K562 (cell line): ENCODE data around the gene SSR4. TPM values are rescaled to one million over a fixed set of nuclear protein-coding genes. Genes with fewer than 3 reads are reported as not detected.

ENCODE experiments used
- ARID3A ChIP-seq: IDR thresholded peaks from 2 replicates; pipeline ENCODE4 v1.6.1; 2012; ENCODE audit warnings: low read depth, low read length, improper control_type of control experiment, borderline replicate concordance
- CHD1 ChIP-seq: fragments of 200-600 bp; sonication (generic); IDR thresholded peaks from one replicate; pipeline ENCODE4 v1.6.1; 2012; ENCODE audit warnings: mild to moderate bottlenecking, moderate library complexity, low read length, inconsistent platforms
- JUN ChIP-seq, 2 experiments: sonication (generic) in 1 of 2; formaldehyde crosslinking in 1 of 2; IDR thresholded peaks; 2 replicates each; pipeline versions ENCODE4 v1.6.1 to v1.8.0; 2012 to 2022; ENCODE audit warnings: borderline replicate concordance in 2 of 2, mild to moderate bottlenecking in 2 of 2, improper control_type of control experiment in 1 of 2, low read depth in 1 of 2, low read length in 1 of 2, missing genetic modification reagents in 1 of 2
- MEF2A ChIP-seq: IDR thresholded peaks from 2 replicates; pipeline ENCODE4 v1.6.1; 2011; ENCODE audit warnings: low read depth, mild to moderate bottlenecking, low read length, moderate library complexity; ENCODE audit not compliant: control insufficient read depth
- NONO ChIP-seq, 2 experiments: fragments of 200-400 bp in 1 of 2; fragments of 450-650 bp in 1 of 2; formaldehyde crosslinking in 1 of 2; IDR thresholded peaks; 2 replicates each; pipeline ENCODE4 v1.6.1; 2017; ENCODE audit warnings: low read depth in 2 of 2, mild to moderate bottlenecking in 2 of 2, moderate library complexity in 2 of 2, low read length in 1 of 2
- PPARD ChIP-seq: fragments of 250-450 bp; sonication (Bioruptor Pico); IDR thresholded peaks from 2 replicates; pipeline ENCODE4 v1.8.0; 2022; ENCODE audit warnings: inconsistent platforms, mild to moderate bottlenecking, moderate library complexity
- RUNX1 ChIP-seq: sonication (generic); IDR thresholded peaks from 2 replicates; pipeline ENCODE4 v1.6.1; 2016; ENCODE audit warnings: antibody characterized with exemption, low read depth
- U2AF1 ChIP-seq: fragments of 200-400 bp; formaldehyde crosslinking; optimal IDR thresholded peaks from 2 replicates; pipeline ENCODE3; 2017; ENCODE audit warnings: mild to moderate bottlenecking, low read depth, low read length, moderate library complexity
- ZBTB1 ChIP-seq: sonication (generic); formaldehyde crosslinking; IDR thresholded peaks from 2 replicates; pipeline ENCODE4 v1.8.1; 2023; ENCODE audit warnings: missing genetic modification reagents, low read depth, mild to moderate bottlenecking, borderline replicate concordance
- ZC3H11A ChIP-seq: IDR thresholded peaks from 2 replicates; pipeline ENCODE4 v1.6.1; 2012; ENCODE audit warnings: low read depth, low read length, improper control_type of control experiment
- polyA plus RNA-seq, 8 experiments: library from polyadenylated mRNA; depleted of rRNA in 4 of 8; stranded (reverse) in 5 of 8; unstranded in 3 of 8; fragments of >200 nt; fragmentation: Nextera tagmentation in 2 of 8; fragmentation: Illumina TruSeq in 1 of 8; extraction: Ambion mirVana in 2 of 8; extraction: Trizol in 1 of 8; gene quantifications; 2 replicates each; pipeline versions ENCODE4 v1.2.1 to v1.2.3, GENCODE V29; 2011 to 2014; ENCODE audit warnings: inconsistent platforms in 1 of 8, missing spikeins in 1 of 8
- total RNA-seq, 7 experiments: library from RNA; depleted of rRNA in 6 of 7; stranded (reverse); fragments of >200 nt in 6 of 7; fragmentation: Illumina TruSeq in 2 of 7; extraction: Trizol in 2 of 7; gene quantifications; 2 replicates each; pipeline versions ENCODE4 v1.2.1 to v1.2.3, GENCODE V29; 2011 to 2021; ENCODE audit warnings: low replicate concordance in 1 of 7
- TF ChIP-seq, protein P1 (sequence below): fragments of 450-650 bp; formaldehyde crosslinking; IDR thresholded peaks from 2 replicates; pipeline ENCODE4 v1.4.0; 2022; ENCODE audit warnings: missing genetic modification characterization
- TF ChIP-seq, protein P2 (sequence below): fragments of 450-650 bp; IDR thresholded peaks from one replicate; pipeline ENCODE4 v1.6.1; 2018; ENCODE audit warnings: mild to moderate bottlenecking, moderate library complexity; ENCODE audit not compliant: partially characterized antibody
- TF ChIP-seq, protein P3 (sequence below): fragments of 250-450 bp; sonication (Bioruptor Pico); IDR thresholded peaks from 2 replicates; pipeline ENCODE4 v1.6.1; 2021; ENCODE audit warnings: mild to moderate bottlenecking
- TF ChIP-seq, protein P4 (sequence below): fragments of 150-350 bp; IDR thresholded peaks from 2 replicates; pipeline ENCODE4 v1.6.1; 2014; ENCODE audit warnings: low read depth, mild to moderate bottlenecking, low read length, borderline replicate concordance
- TF ChIP-seq, protein P5 (sequence below): fragments of 450-650 bp; formaldehyde crosslinking; IDR thresholded peaks from 2 replicates; pipeline ENCODE4 v1.4.0; 2022; ENCODE audit warnings: missing genetic modification characterization

The SSR4 gene
- total and polyA plus RNA-seq, 9 of the 15 experiments (the other 6 are each of a cell fraction or from before 2014, with no cell fraction given): 146 to 492 (median 272) TPM

- TF ChIP-seq NONO (IDR thresholded peaks at IDR 0.05; ENCODE audit: low read depth in 2 of 2, low read length in 1 of 2): no peak; a peak in 1 of 4 replicates
- TF ChIP-seq RUNX1: no peak
- no peak for TF ChIP-seq ZBTB1 (CRISPR knock-in tag)
- TF ChIP-seq ARID3A: no peak
- TF ChIP-seq ZC3H11A: no peak
- no peak for TF ChIP-seq MEF2A
- no peak for TF ChIP-seq CHD1
- TF ChIP-seq, protein P1, sequence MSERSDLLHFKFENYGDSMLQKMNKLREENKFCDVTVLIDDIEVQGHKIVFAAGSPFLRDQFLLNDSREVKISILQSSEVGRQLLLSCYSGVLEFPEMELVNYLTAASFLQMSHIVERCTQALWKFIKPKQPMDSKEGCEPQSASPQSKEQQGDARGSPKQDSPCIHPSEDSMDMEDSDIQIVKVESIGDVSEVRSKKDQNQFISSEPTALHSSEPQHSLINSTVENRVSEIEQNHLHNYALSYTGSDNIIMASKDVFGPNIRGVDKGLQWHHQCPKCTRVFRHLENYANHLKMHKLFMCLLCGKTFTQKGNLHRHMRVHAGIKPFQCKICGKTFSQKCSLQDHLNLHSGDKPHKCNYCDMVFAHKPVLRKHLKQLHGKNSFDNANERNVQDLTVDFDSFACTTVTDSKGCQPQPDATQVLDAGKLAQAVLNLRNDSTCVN (CRISPR knock-in tag): no peak
- 0 out of 2 replicates have a peak, but pooled peaks have one; percentile 31 for TF ChIP-seq JUN (IDR thresholded peaks at IDR 0.05; ENCODE audit: borderline replicate concordance, low read depth, low read length)
- no peak for TF ChIP-seq JUN (CRISPR knock-in tag; IDR thresholded peaks at IDR 0.05; ENCODE audit: borderline replicate concordance)
- TF ChIP-seq, protein P2, sequence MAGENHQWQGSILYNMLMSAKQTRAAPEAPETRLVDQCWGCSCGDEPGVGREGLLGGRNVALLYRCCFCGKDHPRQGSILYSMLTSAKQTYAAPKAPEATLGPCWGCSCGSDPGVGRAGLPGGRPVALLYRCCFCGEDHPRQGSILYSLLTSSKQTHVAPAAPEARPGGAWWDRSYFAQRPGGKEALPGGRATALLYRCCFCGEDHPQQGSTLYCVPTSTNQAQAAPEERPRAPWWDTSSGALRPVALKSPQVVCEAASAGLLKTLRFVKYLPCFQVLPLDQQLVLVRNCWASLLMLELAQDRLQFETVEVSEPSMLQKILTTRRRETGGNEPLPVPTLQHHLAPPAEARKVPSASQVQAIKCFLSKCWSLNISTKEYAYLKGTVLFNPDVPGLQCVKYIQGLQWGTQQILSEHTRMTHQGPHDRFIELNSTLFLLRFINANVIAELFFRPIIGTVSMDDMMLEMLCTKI: no peak
- TF ChIP-seq, protein P3, sequence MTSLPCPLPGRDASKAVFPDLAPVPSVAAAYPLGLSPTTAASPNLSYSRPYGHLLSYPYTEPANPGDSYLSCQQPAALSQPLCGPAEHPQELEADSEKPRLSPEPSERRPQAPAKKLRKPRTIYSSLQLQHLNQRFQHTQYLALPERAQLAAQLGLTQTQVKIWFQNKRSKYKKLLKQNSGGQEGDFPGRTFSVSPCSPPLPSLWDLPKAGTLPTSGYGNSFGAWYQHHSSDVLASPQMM (CRISPR knock-in tag): no peak
- TF ChIP-seq PPARD: no peak
- TF ChIP-seq, protein P4, sequence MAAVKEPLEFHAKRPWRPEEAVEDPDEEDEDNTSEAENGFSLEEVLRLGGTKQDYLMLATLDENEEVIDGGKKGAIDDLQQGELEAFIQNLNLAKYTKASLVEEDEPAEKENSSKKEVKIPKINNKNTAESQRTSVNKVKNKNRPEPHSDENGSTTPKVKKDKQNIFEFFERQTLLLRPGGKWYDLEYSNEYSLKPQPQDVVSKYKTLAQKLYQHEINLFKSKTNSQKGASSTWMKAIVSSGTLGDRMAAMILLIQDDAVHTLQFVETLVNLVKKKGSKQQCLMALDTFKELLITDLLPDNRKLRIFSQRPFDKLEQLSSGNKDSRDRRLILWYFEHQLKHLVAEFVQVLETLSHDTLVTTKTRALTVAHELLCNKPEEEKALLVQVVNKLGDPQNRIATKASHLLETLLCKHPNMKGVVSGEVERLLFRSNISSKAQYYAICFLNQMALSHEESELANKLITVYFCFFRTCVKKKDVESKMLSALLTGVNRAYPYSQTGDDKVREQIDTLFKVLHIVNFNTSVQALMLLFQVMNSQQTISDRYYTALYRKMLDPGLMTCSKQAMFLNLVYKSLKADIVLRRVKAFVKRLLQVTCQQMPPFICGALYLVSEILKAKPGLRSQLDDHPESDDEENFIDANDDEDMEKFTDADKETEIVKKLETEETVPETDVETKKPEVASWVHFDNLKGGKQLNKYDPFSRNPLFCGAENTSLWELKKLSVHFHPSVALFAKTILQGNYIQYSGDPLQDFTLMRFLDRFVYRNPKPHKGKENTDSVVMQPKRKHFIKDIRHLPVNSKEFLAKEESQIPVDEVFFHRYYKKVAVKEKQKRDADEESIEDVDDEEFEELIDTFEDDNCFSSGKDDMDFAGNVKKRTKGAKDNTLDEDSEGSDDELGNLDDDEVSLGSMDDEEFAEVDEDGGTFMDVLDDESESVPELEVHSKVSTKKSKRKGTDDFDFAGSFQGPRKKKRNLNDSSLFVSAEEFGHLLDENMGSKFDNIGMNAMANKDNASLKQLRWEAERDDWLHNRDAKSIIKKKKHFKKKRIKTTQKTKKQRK: no peak
- peak; percentile 52 for TF ChIP-seq U2AF1
- TF ChIP-seq, protein P5, sequence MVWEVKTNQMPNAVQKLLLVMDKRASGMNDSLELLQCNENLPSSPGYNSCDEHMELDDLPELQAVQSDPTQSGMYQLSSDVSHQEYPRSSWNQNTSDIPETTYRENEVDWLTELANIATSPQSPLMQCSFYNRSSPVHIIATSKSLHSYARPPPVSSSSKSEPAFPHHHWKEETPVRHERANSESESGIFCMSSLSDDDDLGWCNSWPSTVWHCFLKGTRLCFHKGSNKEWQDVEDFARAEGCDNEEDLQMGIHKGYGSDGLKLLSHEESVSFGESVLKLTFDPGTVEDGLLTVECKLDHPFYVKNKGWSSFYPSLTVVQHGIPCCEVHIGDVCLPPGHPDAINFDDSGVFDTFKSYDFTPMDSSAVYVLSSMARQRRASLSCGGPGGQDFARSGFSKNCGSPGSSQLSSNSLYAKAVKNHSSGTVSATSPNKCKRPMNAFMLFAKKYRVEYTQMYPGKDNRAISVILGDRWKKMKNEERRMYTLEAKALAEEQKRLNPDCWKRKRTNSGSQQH (CRISPR knock-in tag): no peak
Measured at GRCh38 chrX:153794018-153794896, at the start of gene SSR4, which contains the start of gene IDH3G (continued).
